OCI-LY7 (cell line): ENCODE data around the gene RAB44. TPM values are rescaled to one million over a fixed set of nuclear protein-coding genes. Genes with fewer than 3 reads are reported as not detected.

Experiments used
- BruUV-seq: library from RNA; stranded (reverse); fragments of 400-500 nt; replicated peaks from 2 replicates; lab custom pipeline; 2021; lab: Mats Ljungman, UMichigan
- CTCF ChIA-PET: fragments of 300-600 bp; sonication (Branson Sonifier 250); formaldehyde crosslinking; loops from one replicate; lab custom pipeline; 2022; ENCODE audit warnings: antibody characterized with exemption; ENCODE audit not compliant: unreplicated experiment; lab: Charles Lee
- POLR2A ChIA-PET: fragments of 300-600 bp; sonication (Branson Sonifier 250); formaldehyde crosslinking; loops from one replicate; lab custom pipeline; 2022; ENCODE audit warnings: antibody characterized with exemption; lab: Charles Lee
- DNase-seq: peaks from one replicate; pipeline ENCODE4 v3.0.0-alpha.2; 2015; ENCODE audit warnings: low spot score
- H2AFZ ChIP-seq: fragments of 200-600 bp; sonication (generic), shearing (Covaris generic); 2 replicates; pipeline ENCODE4 v1.6.1; 2014; ENCODE audit warnings: mild to moderate bottlenecking, antibody characterized with exemption, low read length, moderate library complexity
- H3K27ac ChIP-seq: fragments of 200-600 bp; sonication (generic); 2 replicates; pipeline ENCODE4 v1.5.1; 2014; ENCODE audit warnings: mixed run types, low read depth, mild to moderate bottlenecking, moderate library complexity, low read length, inconsistent platforms; ENCODE audit not compliant: poor library complexity, severe bottlenecking
- H3K36me3 ChIP-seq: fragments of 200-600 bp; sonication (generic); 2 replicates; pipeline ENCODE4 v1.6.1; 2014; ENCODE audit warnings: mild to moderate bottlenecking, antibody characterized with exemption, low read length, moderate library complexity, mixed read lengths; ENCODE audit not compliant: insufficient read depth
- H3K4me1 ChIP-seq: fragments of 200-600 bp; sonication (generic); 2 replicates; pipeline ENCODE4 v1.5.1; 2014; ENCODE audit warnings: mild to moderate bottlenecking, low read length; ENCODE audit not compliant: insufficient read depth, poor library complexity, severe bottlenecking
- H3K4me2 ChIP-seq: fragments of 200-600 bp; sonication (generic); 2 replicates; pipeline ENCODE4 v1.6.1; 2014; ENCODE audit warnings: mild to moderate bottlenecking, low read length
- H3K4me3 ChIP-seq: fragments of 200-600 bp; sonication (generic); 2 replicates; pipeline ENCODE4 v1.5.1; 2014; ENCODE audit warnings: mild to moderate bottlenecking, low read depth, low read length; ENCODE audit not compliant: poor library complexity, severe bottlenecking
- H3K79me2 ChIP-seq: fragments of 200-600 bp; sonication (generic); 2 replicates; pipeline ENCODE4 v1.6.1; 2016; ENCODE audit warnings: low read depth, mild to moderate bottlenecking, low read length, moderate library complexity, mixed read lengths; ENCODE audit not compliant: insufficient read depth
- H3K9me2 ChIP-seq: fragments of 200-600 bp; sonication (generic); 2 replicates; pipeline ENCODE4 v1.6.1; 2016; ENCODE audit warnings: mild to moderate bottlenecking, low read length, mixed read lengths; ENCODE audit not compliant: insufficient read depth
- H3K9me3 ChIP-seq: fragments of 200-600 bp; sonication (generic); 2 replicates; pipeline ENCODE4 v1.6.1; 2014; ENCODE audit warnings: mild to moderate bottlenecking, mixed run types, low read length, mixed read lengths
- H4K20me1 ChIP-seq: fragments of 200-600 bp; sonication (generic); 2 replicates; pipeline ENCODE4 v1.6.1; 2014; ENCODE audit warnings: mild to moderate bottlenecking, antibody characterized with exemption, low read length, moderate library complexity, mixed read lengths; ENCODE audit not compliant: insufficient read depth
- EZH2phosphoT487 ChIP-seq: fragments of 200-600 bp; sonication (generic); IDR thresholded peaks from 2 replicates; pipeline ENCODE4 v1.6.1; 2018; ENCODE audit warnings: low read depth, borderline replicate concordance, mild to moderate bottlenecking, mixed run types, antibody characterized with exemption, low read length, moderate library complexity, mixed read lengths
- intact Hi-C: fragments of 100-400 bp; cut with micrococcal nuclease; formaldehyde crosslinking; loops from one replicate; pipeline ENCODE4 v1.10.0; 2022; ENCODE audit not compliant: unreplicated experiment
- total RNA-seq, 2 experiments: library from RNA; depleted of rRNA in 1 of 2; stranded (reverse); fragments of >200 nt in 1 of 2; shearing (Covaris generic) in 1 of 2; gene quantifications; 2 replicates each; pipeline ENCODE4 v1.2.3, GENCODE V29; 2014 to 2022
- TF ChIP-seq, protein P1 (sequence below): fragments of 200-600 bp; sonication (generic); conservative IDR thresholded peaks from 2 replicates; pipeline ENCODE4 v1.5.1; 2014; ENCODE audit warnings: mild to moderate bottlenecking, antibody characterized with exemption, low read length, moderate library complexity, mixed read lengths

RAB44 gene
- total RNA-seq, 2 experiments from 2014 or later = 0.09 TPM; not detected in 1

GRCh38 chr6:36745836-36746235, 48.2 kb downstream of the RAB44 start:
- POLR2A ChIA-PET = interaction anchor here (0.6 kb wide), 1 partner anchor 89 kb away, joined by 3 read pairs; no protein-coding TSS in a partner anchor
- Histone ChIP-seq H4K20me1 (no peaks in the 10 kb centered on the region; the same call in 1 of the 2 replicates), H3K27ac (no peak overlapping the region), H3K4me3 (no peak overlapping the region), H2AFZ (no peak overlapping the region), H3K79me2 (no peaks in the 10 kb centered on the region), H3K36me3 (peaks cover 31% of the 10 kb centered on the region), H3K4me2 (no peak overlapping the region), H3K4me1 (peaks cover 9% of the 10 kb centered on the region), H3K9me2 (no peaks in the 10 kb centered on the region), H3K9me3 (peaks cover 8% of the 10 kb centered on the region; the same call in 1 of the 2 replicates)
- CTCF ChIA-PET = no interaction called here
- TF ChIP-seq, protein P1, sequence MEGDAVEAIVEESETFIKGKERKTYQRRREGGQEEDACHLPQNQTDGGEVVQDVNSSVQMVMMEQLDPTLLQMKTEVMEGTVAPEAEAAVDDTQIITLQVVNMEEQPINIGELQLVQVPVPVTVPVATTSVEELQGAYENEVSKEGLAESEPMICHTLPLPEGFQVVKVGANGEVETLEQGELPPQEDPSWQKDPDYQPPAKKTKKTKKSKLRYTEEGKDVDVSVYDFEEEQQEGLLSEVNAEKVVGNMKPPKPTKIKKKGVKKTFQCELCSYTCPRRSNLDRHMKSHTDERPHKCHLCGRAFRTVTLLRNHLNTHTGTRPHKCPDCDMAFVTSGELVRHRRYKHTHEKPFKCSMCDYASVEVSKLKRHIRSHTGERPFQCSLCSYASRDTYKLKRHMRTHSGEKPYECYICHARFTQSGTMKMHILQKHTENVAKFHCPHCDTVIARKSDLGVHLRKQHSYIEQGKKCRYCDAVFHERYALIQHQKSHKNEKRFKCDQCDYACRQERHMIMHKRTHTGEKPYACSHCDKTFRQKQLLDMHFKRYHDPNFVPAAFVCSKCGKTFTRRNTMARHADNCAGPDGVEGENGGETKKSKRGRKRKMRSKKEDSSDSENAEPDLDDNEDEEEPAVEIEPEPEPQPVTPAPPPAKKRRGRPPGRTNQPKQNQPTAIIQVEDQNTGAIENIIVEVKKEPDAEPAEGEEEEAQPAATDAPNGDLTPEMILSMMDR = no peak
- TF ChIP-seq EZH2phosphoT487 = no peak
- no peak for DNase-seq
- BruUV-seq = no TSS peak
- intact Hi-C loops = no loop called here

- Histone ChIP-seq H3K9me2 (no peaks in the 10 kb centered on the region), H3K36me3 (peaks cover 35% of the 10 kb centered on the region), H3K4me2 (no peak overlapping the region), H3K4me1 (peaks cover 9% of the 10 kb centered on the region), H3K9me3 (peaks cover 8% of the 10 kb centered on the region; the same call in 1 of the 2 replicates), H2AFZ (no peak overlapping the region), H3K27ac (no peak overlapping the region), H3K79me2 (no peaks in the 10 kb centered on the region), H3K4me3 (no peak overlapping the region), H4K20me1 (no peaks in the 10 kb centered on the region; the same call in 1 of the 2 replicates)
- CTCF ChIA-PET = no interaction called here
- DNase-seq = no peak
- BruUV-seq = no TSS peak
- intact Hi-C loops = no loop called here
- POLR2A ChIA-PET = no interaction called here
- no peak for TF ChIP-seq EZH2phosphoT487
- TF ChIP-seq, protein P1 = no peak
These were observed 48.6 kb downstream of the RAB44 start for GRCh38 chr6:36746251-36746650.

GRCh38 chr6:36749829-36750489, 52.3 kb downstream of the RAB44 start:
- ChIA-PET POLR2A (interaction anchor here (1.4 kb wide), 1 partner anchor 11 kb away, joined by 3 read pairs; no protein-coding TSS in a partner anchor), CTCF (no interaction called here)
- no peak for TF ChIP-seq EZH2phosphoT487
- TF ChIP-seq, protein P1 = no peak
- Histone ChIP-seq H3K27ac (no peak overlapping the region), H3K4me2 (no peak overlapping the region), H3K9me3 (peaks cover 8% of the 10 kb centered on the region; the same call in 1 of the 2 replicates), H3K4me1 (peaks cover 32% of the 10 kb centered on the region), H3K4me3 (no peak overlapping the region), H2AFZ (no peak overlapping the region), H3K9me2 (no peaks in the 10 kb centered on the region), H3K79me2 (peaks cover 8% of the 10 kb centered on the region; the same call in 1 of the 2 replicates), H4K20me1 (no peaks in the 10 kb centered on the region; the same call in 1 of the 2 replicates), H3K36me3 (peaks cover 48% of the 10 kb centered on the region)
- no peak for DNase-seq
- intact Hi-C loops = no loop called here
- no TSS peak for BruUV-seq
